Measurements from ENCODE around the gene C2orf92.

DNA sequence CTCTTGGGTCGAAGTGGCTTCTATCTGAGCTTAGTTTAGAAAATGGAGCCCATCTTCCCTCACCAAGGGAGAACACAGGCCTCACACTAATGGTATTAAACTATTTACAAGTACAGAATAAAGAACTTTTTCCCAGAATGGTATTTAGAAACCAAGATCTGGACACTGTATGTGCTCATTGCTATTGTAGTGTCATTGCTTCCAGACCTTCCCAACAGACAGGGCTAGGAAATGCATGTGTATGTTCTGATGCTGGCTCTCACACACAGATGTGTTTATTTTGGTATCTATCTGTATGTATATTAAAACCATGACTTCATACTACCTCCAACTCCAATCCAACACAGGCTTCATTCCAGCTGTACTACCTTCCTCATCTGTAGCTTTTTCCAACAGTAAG, 15.6 kb upstream of the C2orf92 start:
- TF ChIP-seq, protein P1, sequence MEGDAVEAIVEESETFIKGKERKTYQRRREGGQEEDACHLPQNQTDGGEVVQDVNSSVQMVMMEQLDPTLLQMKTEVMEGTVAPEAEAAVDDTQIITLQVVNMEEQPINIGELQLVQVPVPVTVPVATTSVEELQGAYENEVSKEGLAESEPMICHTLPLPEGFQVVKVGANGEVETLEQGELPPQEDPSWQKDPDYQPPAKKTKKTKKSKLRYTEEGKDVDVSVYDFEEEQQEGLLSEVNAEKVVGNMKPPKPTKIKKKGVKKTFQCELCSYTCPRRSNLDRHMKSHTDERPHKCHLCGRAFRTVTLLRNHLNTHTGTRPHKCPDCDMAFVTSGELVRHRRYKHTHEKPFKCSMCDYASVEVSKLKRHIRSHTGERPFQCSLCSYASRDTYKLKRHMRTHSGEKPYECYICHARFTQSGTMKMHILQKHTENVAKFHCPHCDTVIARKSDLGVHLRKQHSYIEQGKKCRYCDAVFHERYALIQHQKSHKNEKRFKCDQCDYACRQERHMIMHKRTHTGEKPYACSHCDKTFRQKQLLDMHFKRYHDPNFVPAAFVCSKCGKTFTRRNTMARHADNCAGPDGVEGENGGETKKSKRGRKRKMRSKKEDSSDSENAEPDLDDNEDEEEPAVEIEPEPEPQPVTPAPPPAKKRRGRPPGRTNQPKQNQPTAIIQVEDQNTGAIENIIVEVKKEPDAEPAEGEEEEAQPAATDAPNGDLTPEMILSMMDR (conservative IDR thresholded peaks at IDR 0.05; ENCODE audit: low read length) = no peak
- TF ChIP-seq EZH2phosphoT487 (IDR thresholded peaks at IDR 0.05; ENCODE audit: borderline replicate concordance, low read depth, low read length) = no peak
